Small intestine (tissue), 7 donors: ENCODE measurements around the gene AP4E1. TPM values are rescaled to one million over a fixed set of nuclear protein-coding genes. Genes with fewer than 3 reads are reported as not detected.
A peak's percentile ranks its signal among the peaks of the same experiment; 100 is the strongest.
"Not testable (repeated sequence)": the region's sequence is repeated elsewhere in the genome, so short reads cannot be mapped to it uniquely, and the experiment has no call there.

ENCODE experiments used
- DNase-seq, 2 donors: peaks; one replicate each; pipeline versions ENCODE4 v3.0.0 to v3.0.0-alpha.2; 2013
- FAIRE-seq: peaks from 2 replicates; lab custom pipeline; 2012; peaks lifted over from hg19 to GRCh38; lab: Jason Lieb, UNC
- H3K27ac ChIP-seq, 3 donors: one replicate each; pipeline ENCODE4 v1.5.1; 2013; ENCODE audit warnings: low read length in 2 of 3, mild to moderate bottlenecking in 2 of 3, control low read depth in 1 of 3, inconsistent platforms in 1 of 3, low read depth in 1 of 3, moderate library complexity in 1 of 3
- H3K27me3 ChIP-seq, 3 donors: one replicate each; pipeline ENCODE4 v1.6.1; 2013; ENCODE audit warnings: low read length in 3 of 3, inconsistent platforms in 1 of 3; ENCODE audit not compliant: control insufficient read depth in 3 of 3, insufficient read depth in 3 of 3
- H3K36me3 ChIP-seq, 3 donors: one replicate each; pipeline ENCODE4 v1.6.1; 2013; ENCODE audit warnings: low read length in 3 of 3, inconsistent platforms in 1 of 3, low read depth in 1 of 3, mild to moderate bottlenecking in 1 of 3, moderate library complexity in 1 of 3; ENCODE audit not compliant: control insufficient read depth in 3 of 3, insufficient read depth in 2 of 3
- H3K4me1 ChIP-seq, 3 donors: one replicate each; pipeline ENCODE4 v1.6.1; 2013; ENCODE audit warnings: low read length in 2 of 3, inconsistent platforms in 1 of 3, low read depth in 1 of 3, mild to moderate bottlenecking in 1 of 3, moderate library complexity in 1 of 3; ENCODE audit not compliant: control insufficient read depth in 3 of 3, insufficient read depth in 2 of 3
- H3K4me3 ChIP-seq, 3 donors: one replicate each; pipeline ENCODE4 v1.5.1; 2013; ENCODE audit warnings: low read length in 3 of 3, control low read depth in 1 of 3, inconsistent platforms in 1 of 3, low read depth in 1 of 3, mild to moderate bottlenecking in 1 of 3, moderate library complexity in 1 of 3
- H3K9me3 ChIP-seq, 2 donors: one replicate each; pipeline ENCODE4 v1.6.1; 2013; ENCODE audit warnings: low read depth in 1 of 2, low read length in 1 of 2; ENCODE audit not compliant: control insufficient read depth in 2 of 2, insufficient read depth in 1 of 2
- WGBS, 3 donors: extraction: QIAGEN DNeasy Blood & Tissue Kit; methylation state at CpG; one replicate each; pipeline ENCODE4 v1.1.7; 2013; 5-methylcytosine and 5-hydroxymethylcytosine counted together
- polyA plus RNA-seq, 4 donors: library from polyadenylated mRNA; stranded (reverse) in 3 of 4; unstranded in 1 of 4; fragments of 200-250 nt in 3 of 4; fragments of 120-200 nt in 1 of 4; gene quantifications; one replicate each; pipeline versions ENCODE4 v1.2.1 to v1.2.3, GENCODE V29; 2013
- donor health status: healthy with polysubstance abuse.
- donor health status: control.
- donor health status: control.
- donor health status: Bipolar disorder and iron deficiency.
- donor health status: healthy.

Gene AP4E1
- polyA plus RNA-seq, 4 donors: 3.0 to 7.5 (median 3.7) TPM

DNA sequence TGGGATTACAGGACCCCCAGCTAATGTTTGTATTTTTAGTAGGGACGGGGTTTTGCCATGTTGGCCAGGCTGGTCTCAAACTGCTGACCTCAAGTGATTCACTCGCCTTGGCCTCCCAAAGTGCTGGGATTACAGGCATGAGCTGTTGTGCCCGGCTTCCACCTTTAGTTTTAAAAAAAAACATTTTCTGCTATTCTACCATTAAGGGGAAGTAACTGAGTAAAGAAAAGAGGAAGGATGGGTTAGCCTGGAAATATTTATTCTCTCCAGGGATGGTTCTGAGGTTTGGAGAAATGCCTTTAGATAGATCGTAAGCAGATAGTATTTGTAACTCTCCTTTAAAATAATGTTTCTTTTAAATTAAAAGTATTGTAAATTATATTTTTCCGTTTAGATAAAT, 3.1 kb downstream of the AP4E1 start:
- peaks cover 2 to 15% (median 4%) of the 10 kb centered on the region in 3 donors for H3K36me3 ChIP-seq
- 77 to 91% (median 86%) methylated on average over 5 of the region's 5 CpGs for WGBS, 3 donors
- H3K9me3 ChIP-seq: no peaks in the 10 kb centered on the region
- peaks cover 0 to 8% (median 0%) of the 10 kb centered on the region in 3 donors for H3K4me1 ChIP-seq
- FAIRE-seq (no peak), DNase-seq (no peak)
- H3K27me3 ChIP-seq: no peaks in the 10 kb centered on the region
- H3K27ac ChIP-seq: no peak overlapping the region
- H3K4me3 ChIP-seq: no peak overlapping the region

DNA sequence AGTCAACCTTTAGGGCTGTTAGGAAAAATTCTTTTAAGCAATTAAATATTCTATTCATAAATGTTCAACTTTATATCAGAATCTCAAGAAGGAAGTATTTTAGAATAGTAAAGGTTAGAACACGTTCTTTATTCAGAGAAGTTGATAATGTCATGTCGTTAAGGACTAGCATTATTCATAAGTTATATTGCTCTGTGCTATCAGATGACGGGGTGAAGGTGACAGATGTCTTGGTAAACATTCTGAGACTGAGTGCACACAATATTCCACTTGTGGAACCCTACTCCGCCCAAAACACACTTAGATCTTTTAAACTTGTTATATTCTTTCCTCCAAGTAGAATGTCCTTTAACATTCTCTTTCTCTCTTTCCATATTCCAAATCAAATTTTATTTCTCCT, 7.9 kb downstream of the AP4E1 start:
- no peaks in the 10 kb centered on the region for H3K27me3 ChIP-seq
- H3K27ac ChIP-seq: no peak overlapping the region
- peaks cover 4 to 31% (median 7%) of the 10 kb centered on the region in 3 donors for H3K36me3 ChIP-seq
- peak; percentile 48 to 81 for DNase-seq
- WGBS, 3 donors: 14 to 68% (median 50%) methylated on average over 4 of the region's 4 CpGs
- no peak overlapping the region for H3K4me3 ChIP-seq
- FAIRE-seq: peak; percentile 65
- H3K4me1 ChIP-seq: no peaks in the 10 kb centered on the region
- H3K9me3 ChIP-seq: no peaks in the 10 kb centered on the region

DNA sequence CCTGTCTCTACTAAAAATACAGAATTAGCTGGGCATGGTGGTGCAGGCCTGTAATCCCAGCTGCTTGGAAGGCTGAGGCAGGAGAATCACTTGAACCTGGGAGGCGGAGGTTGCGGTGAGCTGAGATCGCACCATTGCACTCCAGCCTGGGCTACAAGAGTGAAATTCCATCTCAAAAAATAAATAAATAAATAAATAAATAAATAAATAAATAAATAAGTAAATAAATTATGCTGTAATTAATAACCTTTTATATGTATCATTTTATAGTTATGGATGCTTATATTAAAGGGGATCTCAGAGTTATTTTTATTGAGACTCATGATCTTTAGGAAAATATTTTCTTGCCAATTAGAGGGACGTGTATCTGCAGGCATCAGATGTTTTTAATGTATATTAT, 10.9 kb downstream of the AP4E1 start:
- not testable (repeated sequence) for H3K27me3 ChIP-seq, FAIRE-seq, DNase-seq, H3K4me3 ChIP-seq, H3K9me3 ChIP-seq, H3K4me1 ChIP-seq, H3K27ac ChIP-seq
- WGBS, 3 donors: 97 to 100% (median 98%) methylated on average over 4 of the region's 4 CpGs
- H3K36me3 ChIP-seq: peaks cover 3 to 30% (median 7%) of the 10 kb centered on the region in 3 donors

DNA sequence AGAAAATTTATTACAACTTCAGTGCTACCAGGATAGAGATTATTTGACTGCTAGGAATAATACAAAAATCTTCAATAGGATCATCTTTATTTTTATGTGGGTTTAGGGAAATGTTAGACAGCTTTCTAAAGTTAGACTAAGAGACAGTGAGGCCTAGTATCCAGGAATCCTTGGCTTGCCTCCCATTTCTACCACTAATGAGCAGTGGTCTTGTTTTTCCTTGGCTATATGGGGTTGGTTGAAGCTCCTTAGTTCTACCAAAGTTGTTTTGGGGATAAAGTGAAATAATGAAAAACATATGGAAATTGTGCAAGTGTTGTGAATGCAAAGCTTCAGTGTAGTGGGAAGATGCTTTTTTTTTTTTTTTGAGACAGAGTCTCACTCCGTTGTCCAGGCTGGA, 16.8 kb downstream of the AP4E1 start:
- H3K36me3 ChIP-seq: peaks cover 11 to 39% (median 12%) of the 10 kb centered on the region in 3 donors
- FAIRE-seq: no peak
- no peak overlapping the region for H3K27ac ChIP-seq
- no peak overlapping the region for H3K4me3 ChIP-seq
- no peaks in the 10 kb centered on the region for H3K27me3 ChIP-seq
- peaks cover 0 to 2% (median 0%) of the 10 kb centered on the region in 3 donors for H3K4me1 ChIP-seq
- no peaks in the 10 kb centered on the region for H3K9me3 ChIP-seq
- no peak for DNase-seq
- 91 to 100% (median 92%) methylated on average over 1 of the region's 1 CpG for WGBS, 3 donors

DNA sequence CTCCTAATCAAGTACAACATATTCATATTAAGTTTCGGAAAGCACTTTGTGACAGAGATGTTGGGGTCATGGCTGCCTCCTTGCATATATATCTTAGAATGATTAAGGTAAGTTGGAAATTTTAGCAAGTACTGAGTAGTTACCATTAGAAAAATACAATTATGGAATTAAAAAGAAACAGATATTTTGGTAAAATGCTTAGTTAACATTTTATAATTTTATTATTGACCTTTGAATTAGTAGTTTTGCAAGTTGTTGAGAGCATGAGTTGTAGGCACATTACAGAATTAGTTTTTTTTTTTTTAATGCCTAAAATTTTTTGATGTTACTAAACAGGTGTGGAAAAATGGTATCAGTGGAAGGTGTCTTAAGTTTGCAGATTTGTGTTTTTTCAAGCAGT, 20.6 kb downstream of the AP4E1 start:
- H3K36me3 ChIP-seq: peaks cover 4 to 26% (median 9%) of the 10 kb centered on the region in 3 donors
- H3K27ac ChIP-seq: no peak overlapping the region
- FAIRE-seq (no peak), DNase-seq (no peak)
- peaks cover 0 to 7% (median 0%) of the 10 kb centered on the region in 3 donors for H3K4me1 ChIP-seq
- WGBS, 3 donors: 96 to 100% (median 100%) methylated on average over 1 of the region's 1 CpG
- H3K4me3 ChIP-seq: no peak overlapping the region
- no peaks in the 10 kb centered on the region for H3K27me3 ChIP-seq
- H3K9me3 ChIP-seq: no peaks in the 10 kb centered on the region

DNA sequence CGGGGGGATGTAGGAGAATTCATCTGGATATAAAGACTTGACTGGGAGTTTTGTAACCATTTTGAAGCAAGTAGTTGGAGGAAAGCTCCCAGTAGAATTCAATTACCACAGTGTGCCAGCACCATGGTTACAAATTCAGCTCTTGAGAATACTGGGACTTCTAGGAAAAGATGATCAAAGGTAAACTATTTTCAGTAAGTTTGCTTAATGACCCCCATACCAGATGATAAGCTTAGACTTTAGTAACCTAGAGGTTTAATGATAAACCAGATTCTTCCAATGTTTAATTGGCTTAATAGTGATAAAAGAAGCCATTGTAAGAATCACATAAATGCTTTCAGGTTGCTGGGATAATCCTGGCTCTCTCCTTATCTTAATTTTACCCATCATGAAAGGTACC, 22.3 kb downstream of the AP4E1 start:
- peaks cover 4 to 22% (median 9%) of the 10 kb centered on the region in 3 donors for H3K36me3 ChIP-seq
- DNase-seq (peak; percentile 2 to 62), FAIRE-seq (no peak)
- H3K27ac ChIP-seq: peak overlapping the region in 1 of 3 donors; percentile 12
- no peak overlapping the region for H3K4me3 ChIP-seq
- WGBS, 3 donors: 97 to 100% (median 97%) methylated on average over 1 of the region's 1 CpG
- H3K9me3 ChIP-seq: no peaks in the 10 kb centered on the region
- no peaks in the 10 kb centered on the region for H3K27me3 ChIP-seq
- H3K4me1 ChIP-seq: peaks cover 0 to 7% (median 0%) of the 10 kb centered on the region in 3 donors

DNA sequence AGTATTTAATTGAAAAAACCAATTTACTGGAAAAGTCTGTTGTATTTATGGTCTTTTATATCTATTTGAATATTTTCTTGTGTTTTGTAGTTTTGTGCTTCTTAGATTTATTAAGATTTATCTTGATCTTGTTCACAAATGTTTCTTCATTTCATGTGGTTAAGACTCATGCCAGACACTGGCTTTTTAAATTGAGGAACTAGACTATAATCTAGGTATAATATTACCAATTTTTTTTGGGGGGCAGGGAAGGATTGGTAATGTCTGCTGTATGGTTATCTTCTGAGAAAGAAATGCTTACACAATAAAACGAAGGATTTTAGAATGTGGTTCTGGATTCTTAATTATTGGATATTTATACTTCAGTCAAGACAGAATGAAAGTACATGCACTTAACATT, 24.9 kb downstream of the AP4E1 start:
- DNase-seq (no peak), FAIRE-seq (no peak)
- H3K4me3 ChIP-seq: no peak overlapping the region
- no peak overlapping the region for H3K27ac ChIP-seq
- H3K9me3 ChIP-seq: no peaks in the 10 kb centered on the region
- no peaks in the 10 kb centered on the region for H3K27me3 ChIP-seq
- 75 to 95% (median 89%) methylated on average over 1 of the region's 1 CpG for WGBS, 3 donors
- peaks cover 0 to 7% (median 0%) of the 10 kb centered on the region in 3 donors for H3K4me1 ChIP-seq
- H3K36me3 ChIP-seq: peaks cover 2 to 15% (median 7%) of the 10 kb centered on the region in 3 donors

DNA sequence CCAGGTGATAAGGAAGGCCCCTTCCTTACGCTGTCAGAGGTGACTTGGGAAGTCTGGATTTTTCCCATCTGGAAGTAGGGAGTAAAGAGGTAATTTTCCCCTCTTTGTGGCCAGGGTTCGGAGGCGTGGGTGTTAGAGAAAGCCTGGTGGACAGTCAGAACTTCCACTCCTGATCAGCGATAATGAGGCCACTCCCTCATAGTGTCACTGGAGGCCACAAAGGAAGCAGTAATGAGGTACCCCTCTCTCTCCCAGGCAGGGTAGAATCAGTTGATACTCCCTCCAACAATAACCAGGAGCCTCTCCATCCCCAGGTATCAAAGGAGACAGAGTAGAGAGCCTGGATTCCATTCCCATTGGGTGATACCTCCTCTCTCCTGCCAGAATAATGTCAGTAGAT, 30.0 kb downstream of the AP4E1 start:
- no peak overlapping the region for H3K4me3 ChIP-seq
- peaks cover 0 to 2% (median 0%) of the 10 kb centered on the region in 3 donors for H3K4me1 ChIP-seq
- H3K36me3 ChIP-seq: peaks cover 2 to 14% (median 6%) of the 10 kb centered on the region in 3 donors
- no peaks in the 10 kb centered on the region for H3K9me3 ChIP-seq
- H3K27me3 ChIP-seq: no peaks in the 10 kb centered on the region
- WGBS, 3 donors: 86 to 97% (median 94%) methylated on average over 4 of the region's 4 CpGs
- DNase-seq (no peak), FAIRE-seq (no peak)
- no peak overlapping the region for H3K27ac ChIP-seq

DNA sequence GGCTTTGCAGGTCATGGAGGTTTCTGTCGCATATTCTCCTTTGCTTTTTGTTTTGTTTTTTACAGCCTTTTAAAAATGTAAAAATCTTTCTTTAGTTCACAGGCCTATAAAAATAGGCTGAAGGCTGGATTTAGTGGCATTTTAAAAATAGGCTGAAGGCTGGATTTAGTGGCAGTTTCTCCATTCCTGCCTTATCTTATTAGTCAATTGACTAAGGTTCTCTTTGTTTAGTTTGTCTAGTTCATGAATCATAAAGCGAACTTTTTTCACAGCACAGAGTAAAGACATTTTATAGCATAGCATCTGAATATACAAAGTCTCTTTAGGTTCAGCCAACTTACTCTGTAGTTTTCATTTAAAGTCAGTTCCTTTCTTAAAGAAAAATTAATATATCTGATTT, 31.4 kb downstream of the AP4E1 start:
- H3K4me1 ChIP-seq: peaks cover 0 to 2% (median 0%) of the 10 kb centered on the region in 3 donors
- no peak overlapping the region for H3K4me3 ChIP-seq
- H3K36me3 ChIP-seq: peaks cover 6 to 17% (median 6%) of the 10 kb centered on the region in 3 donors
- DNase-seq: peak in 1 of 2 donors; percentile 28
- 70 to 83% (median 72%) methylated on average over 2 of the region's 2 CpGs for WGBS, 3 donors
- no peaks in the 10 kb centered on the region for H3K9me3 ChIP-seq
- FAIRE-seq: no peak
- H3K27me3 ChIP-seq: no peaks in the 10 kb centered on the region
- H3K27ac ChIP-seq: peak overlapping the region in 1 of 3 donors; percentile 31
